GM13976 (cell line): ENCODE data around the gene PADI4.

ENCODE experiments used
- DNase-seq: peaks from one replicate; pipeline ENCODE4 v3.0.0; 2012; ENCODE audit warnings: low spot score
- in situ Hi-C: fragments of 300-500 bp; cut with MboI; formaldehyde crosslinking; loops from one replicate; pipeline ENCODE4 v1.12.0; 2022; ENCODE audit warnings: low sequenced_read_pairs, mixed read lengths, inconsistent platforms; ENCODE audit not compliant: unreplicated experiment
- TF ChIP-seq, protein P1 (sequence below): IDR thresholded peaks from 2 replicates; pipeline ENCODE4 v1.5.1; 2012; ENCODE audit warnings: borderline replicate concordance, mild to moderate bottlenecking; ENCODE audit not compliant: insufficient read depth; ENCODE audit errors: extremely low read depth, missing control alignments, control extremely low read depth

PADI4 gene

GRCh38 chr1:17346046-17346789 is 38.2 kb downstream of the PADI4 start:
- DNase-seq: no peak
- in situ Hi-C loops: no loop called here
- TF ChIP-seq, protein P1, sequence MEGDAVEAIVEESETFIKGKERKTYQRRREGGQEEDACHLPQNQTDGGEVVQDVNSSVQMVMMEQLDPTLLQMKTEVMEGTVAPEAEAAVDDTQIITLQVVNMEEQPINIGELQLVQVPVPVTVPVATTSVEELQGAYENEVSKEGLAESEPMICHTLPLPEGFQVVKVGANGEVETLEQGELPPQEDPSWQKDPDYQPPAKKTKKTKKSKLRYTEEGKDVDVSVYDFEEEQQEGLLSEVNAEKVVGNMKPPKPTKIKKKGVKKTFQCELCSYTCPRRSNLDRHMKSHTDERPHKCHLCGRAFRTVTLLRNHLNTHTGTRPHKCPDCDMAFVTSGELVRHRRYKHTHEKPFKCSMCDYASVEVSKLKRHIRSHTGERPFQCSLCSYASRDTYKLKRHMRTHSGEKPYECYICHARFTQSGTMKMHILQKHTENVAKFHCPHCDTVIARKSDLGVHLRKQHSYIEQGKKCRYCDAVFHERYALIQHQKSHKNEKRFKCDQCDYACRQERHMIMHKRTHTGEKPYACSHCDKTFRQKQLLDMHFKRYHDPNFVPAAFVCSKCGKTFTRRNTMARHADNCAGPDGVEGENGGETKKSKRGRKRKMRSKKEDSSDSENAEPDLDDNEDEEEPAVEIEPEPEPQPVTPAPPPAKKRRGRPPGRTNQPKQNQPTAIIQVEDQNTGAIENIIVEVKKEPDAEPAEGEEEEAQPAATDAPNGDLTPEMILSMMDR: no peak

DNA sequence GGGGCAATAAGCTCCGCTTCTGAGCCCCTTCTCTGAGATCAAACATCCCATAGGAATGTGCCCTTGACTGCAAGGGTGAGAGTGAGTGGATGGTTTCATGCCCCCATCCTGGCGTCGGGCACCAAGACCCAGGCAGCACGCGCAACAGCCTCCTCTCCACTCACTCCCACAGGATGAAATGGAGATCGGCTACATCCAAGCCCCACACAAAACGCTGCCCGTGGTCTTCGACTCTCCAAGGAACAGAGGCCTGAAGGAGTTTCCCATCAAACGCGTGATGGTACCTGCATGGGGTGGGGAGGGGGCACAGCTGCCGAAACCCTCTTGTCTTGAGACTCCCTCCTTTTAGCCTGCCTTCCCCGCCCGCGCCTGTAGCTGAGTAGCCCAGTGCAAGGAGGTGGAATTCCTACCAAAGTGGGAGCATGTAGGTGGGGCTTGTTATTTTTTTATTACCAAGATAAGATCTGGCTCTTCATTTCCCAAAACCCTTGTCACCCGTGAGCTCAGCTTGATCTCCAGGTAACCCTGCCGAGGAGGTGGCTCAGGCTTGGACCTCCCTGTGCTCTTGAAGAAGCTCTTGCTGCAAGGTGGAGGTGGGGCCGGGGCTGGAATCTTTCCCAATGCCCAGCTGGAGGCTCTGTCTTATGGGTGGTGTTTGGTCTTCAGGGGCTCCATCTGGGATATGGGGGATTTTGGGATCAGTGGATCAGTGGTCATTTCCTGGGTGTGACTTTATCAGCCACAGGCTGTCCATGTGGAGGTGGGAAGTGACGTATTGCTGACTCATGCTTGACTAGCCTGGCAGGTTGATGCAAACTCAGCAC is 40.0 kb downstream of the PADI4 start:
- DNase-seq: no peak
- in situ Hi-C loops: no loop called here
- TF ChIP-seq, protein P1: no peak

DNA sequence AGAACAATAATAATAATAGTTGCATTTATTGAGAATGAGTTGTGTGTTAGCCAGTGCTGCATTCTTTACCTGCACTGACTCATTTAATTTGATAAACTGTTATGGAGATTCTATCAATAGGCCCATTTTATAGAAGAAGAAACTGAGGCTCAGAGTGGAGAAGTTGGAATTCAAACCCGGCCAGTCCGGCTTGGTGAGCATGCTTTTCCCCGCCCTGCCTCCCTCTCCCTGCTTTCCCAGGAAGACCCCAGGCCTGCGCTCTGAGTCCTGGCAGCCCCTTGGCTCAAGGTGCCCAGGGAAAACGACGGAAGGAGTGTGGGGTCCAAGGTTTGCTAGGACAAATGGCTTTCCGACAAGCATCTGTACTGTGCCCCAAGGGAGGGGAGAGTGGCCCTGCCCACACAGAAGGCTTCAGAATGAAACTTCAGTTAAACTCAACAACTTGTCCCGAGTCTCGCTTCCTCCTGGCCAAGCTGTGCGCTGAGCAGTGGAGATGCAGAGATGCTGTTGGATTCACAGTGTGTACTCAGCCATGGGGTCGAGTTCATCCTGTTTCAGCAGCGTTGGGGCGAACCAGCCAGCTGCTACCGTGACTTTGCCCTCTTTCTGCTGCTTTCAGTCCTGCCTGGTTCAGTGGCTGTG is 40.7 kb downstream of the PADI4 start:
- TF ChIP-seq, protein P1: no peak
- DNase-seq: peak; percentile 63
- in situ Hi-C loops: no loop called here

GRCh38 chr1:17350083-17350482 is 42.1 kb downstream of the PADI4 start:
- in situ Hi-C loops: no loop called here
- TF ChIP-seq, protein P1: no peak
- DNase-seq: no peak

- TF ChIP-seq, protein P1: no peak
These were observed 43.0 kb downstream of the PADI4 start for GRCh38 chr1:17350928-17351446.

DNA sequence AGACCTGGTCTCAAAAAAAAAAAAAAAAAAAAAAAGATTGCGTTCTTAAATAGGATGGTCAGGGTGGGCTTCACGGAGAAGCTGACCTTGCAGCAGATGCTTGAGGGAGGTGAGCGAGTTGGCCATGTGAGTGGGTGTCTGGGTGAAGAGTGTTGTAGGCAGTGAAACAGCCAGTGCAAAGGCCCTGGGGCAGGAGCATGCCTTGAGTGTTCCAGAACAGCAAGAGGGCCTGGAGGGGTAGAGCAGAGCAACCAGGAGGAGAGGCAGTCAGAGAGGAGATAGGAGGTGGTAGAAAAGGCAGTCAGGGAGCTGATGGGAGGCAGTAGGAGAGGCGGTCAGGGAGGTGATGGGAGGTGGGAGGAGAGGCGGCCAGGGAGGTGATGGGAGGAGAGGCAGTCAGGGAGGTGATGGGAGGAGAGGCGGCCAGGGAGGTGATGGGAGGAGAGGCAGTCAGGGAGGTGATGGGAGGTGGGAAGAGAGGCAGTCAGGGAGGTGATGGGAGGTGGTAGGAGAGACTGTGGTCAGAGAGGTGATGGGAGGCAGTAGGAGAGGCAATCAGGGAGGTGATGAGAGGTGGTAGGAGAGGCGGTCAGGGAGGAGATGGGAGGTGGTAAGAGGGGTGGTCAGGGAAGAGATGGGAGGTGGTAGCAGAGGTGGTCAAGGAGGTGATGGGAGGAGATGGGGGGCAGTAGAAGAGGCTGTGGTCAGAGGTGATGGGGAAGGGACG is 43.8 kb downstream of the PADI4 start:
- TF ChIP-seq, protein P1: no peak
- no peak for DNase-seq
- in situ Hi-C loops: no loop called here

More at GRCh38 chr1:17350928-17351446, 43.0 kb downstream of the PADI4 start:
- in situ Hi-C loops: no loop called here
- no peak for DNase-seq
